GM12891 (cell line): Measurements from ENCODE around the gene MED12L.

Experiments used
- DNase-seq: peaks from one replicate; pipeline ENCODE4 v3.0.0; 2011; ENCODE audit warnings: low spot score; ENCODE audit not compliant: insufficient read length
- FAIRE-seq: peaks from 2 replicates; lab custom pipeline; 2011; peaks lifted over from hg19 to GRCh38; lab: Jason Lieb, UNC
- PAX5 ChIP-seq: IDR thresholded peaks from 2 replicates; pipeline ENCODE4 v1.6.1; 2011; ENCODE audit warnings: low read length, moderate library complexity, mild to moderate bottlenecking; ENCODE audit not compliant: insufficient read depth, severe bottlenecking
- POLR2A ChIP-seq: IDR thresholded peaks from 2 replicates; pipeline ENCODE4 v1.6.1; 2011; ENCODE audit warnings: low read depth, low read length, control low read depth
- POLR2AphosphoS5 ChIP-seq: IDR thresholded peaks from 2 replicates; pipeline ENCODE4 v1.6.1; 2011; ENCODE audit warnings: low read depth, low read length, control low read depth
- POU2F2 ChIP-seq: IDR thresholded peaks from 2 replicates; pipeline ENCODE4 v1.6.1; 2011; ENCODE audit warnings: low read depth, mild to moderate bottlenecking, control low read depth, low read length, moderate library complexity
- SPI1 ChIP-seq: IDR thresholded peaks from 2 replicates; pipeline ENCODE4 v1.6.1; 2011; ENCODE audit warnings: low read depth, low read length, control low read depth
- TAF1 ChIP-seq: IDR thresholded peaks from 2 replicates; pipeline ENCODE4 v1.6.1; 2011; ENCODE audit warnings: low read depth, low read length, control low read depth

Gene MED12L

DNA sequence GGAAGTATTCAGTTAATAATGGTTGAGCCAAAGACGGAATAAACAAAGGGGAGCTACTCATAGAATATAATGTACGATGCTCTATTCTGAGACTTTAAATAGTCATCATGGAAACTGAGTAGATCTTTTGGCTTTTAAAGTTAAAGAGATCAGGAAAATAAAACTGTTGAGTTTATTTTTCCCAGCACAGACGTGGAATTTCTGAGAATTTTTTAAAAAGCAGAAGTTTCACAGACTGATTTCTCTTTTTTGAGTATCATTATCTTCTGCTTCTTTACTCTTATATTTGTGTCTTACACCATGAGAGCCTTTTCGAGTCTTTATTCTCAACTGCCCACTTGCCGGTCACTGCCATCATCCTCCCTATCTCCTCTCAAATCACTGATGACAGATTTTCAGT is 179.7 kb downstream of the MED12L start:
- DNase-seq (no peak), FAIRE-seq (no peak)
- TF ChIP-seq PAX5 (no peak), POU2F2 (no peak), POLR2A (no peak), TAF1 (no peak), POLR2AphosphoS5 (no peak), SPI1 (no peak)

DNA sequence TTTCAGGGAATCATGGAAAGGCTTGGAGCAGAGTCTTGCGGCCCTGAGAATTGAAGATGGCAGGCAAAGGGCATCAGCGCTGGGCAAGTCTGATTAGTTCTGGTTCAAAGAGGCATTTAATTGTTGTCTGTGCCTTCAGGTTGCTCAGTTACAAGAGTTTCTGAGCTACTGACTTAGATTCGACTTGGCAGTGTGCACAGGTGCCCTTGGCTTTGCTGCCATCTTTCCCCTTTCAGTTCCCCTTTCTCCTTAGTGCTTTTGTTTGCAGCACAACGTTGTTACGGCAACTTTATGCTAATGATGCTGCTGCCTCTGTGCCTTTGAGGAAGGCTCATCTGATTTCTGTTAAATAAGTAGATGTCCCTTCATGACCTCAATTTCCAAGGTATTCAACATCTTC is 180.4 kb downstream of the MED12L start:
- TF ChIP-seq TAF1 = no peak
- peak; percentile 99 for TF ChIP-seq SPI1
- FAIRE-seq (peak; percentile 92), DNase-seq (peak; percentile 9)

DNA sequence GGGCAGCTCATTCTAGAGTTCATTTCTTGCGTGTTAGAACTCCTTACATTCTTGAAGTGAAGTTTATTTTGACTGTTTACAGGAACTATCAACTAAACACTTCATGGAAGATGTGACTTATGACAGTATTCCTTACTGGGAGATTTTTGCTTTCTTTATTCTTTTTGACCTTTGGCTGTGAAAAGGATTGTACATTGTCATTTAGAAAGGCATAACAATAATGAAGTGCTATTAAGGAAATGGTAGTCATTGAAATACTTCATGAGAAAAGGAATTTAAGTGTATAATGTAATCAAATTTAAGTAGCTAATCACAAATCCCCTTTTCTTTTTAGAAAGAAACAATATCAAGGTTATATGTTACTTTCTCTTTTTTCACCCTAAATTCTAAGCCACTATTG is 181.6 kb downstream of the MED12L start:
- DNase-seq (no peak), FAIRE-seq (no peak)
- TF ChIP-seq SPI1 = no peak
- TF ChIP-seq POLR2A = no peak
- TF ChIP-seq PAX5 = no peak
- TF ChIP-seq POU2F2 = no peak
- no peak for TF ChIP-seq POLR2AphosphoS5
- no peak for TF ChIP-seq TAF1

DNA sequence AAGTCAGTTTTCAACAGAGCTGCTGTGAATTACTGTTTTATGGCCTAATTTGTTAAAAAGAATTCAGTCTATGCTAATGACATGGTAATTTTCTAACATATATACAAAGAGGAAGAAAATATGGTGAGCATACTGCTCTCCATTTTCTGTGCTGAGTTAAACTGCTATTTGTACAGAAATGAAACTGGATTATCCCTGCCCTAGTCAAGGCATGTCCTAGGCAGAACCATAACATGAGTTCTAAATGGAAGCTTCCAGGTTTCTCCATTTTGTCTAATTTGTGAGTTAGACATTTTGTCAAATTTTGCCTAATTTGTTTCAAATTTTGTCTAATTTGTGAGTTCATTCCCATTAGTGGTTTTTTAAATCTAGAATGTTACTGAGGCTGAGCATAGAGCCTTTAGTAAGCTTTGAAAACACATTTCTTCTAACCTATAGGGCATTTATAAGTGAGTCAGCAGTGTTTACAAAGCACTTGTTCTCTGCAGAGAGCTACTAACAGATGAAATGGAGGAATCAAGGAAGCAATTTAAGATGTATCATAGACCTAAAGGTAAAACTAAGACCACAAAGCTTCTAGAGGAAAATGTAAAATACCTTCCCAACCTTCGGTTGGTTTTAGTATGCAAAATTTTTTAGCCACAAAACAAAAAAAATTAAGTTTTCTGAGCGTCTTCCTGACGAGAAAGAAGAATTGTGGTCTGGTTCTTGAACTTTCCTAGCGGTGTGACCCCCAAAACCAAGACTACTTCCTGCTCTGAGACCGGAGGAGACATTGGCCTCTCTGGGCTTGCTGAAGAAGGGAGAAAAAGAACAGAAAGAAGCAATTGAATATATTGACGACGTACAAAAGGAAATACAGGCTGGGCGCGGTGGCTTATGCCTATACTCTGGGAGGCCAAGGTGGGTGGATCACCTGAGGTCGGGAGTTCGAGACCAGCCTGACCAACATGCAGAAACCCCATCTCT is 183.1 kb downstream of the MED12L start:
- peak; percentile 65 for FAIRE-seq
- DNase-seq = no peak
- TF ChIP-seq TAF1 (no peak), SPI1 (no peak), POLR2A (no peak), PAX5 (no peak), POLR2AphosphoS5 (no peak), POU2F2 (no peak)

DNA sequence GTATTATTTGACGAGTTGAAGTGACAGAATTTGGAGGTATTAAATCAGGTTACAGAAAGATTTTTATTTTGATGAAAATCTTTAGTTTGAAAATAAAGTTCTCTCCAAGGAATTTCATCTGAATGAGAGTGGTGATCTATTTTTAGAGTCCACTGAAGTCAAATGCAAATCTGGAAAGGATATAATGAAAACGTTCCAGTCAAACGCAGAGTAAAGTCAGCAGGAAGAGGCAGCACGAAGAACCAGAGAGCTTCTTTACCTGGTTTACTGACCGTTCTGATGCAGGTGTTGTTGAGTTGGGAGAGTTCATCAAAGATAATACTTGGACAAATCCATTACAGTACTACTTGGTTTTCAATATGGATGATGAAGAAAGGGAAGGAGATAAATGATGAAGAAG is 184.2 kb downstream of the MED12L start:
- DNase-seq (no peak), FAIRE-seq (no peak)
- TF ChIP-seq POLR2AphosphoS5 = no peak
- no peak for TF ChIP-seq PAX5
- no peak for TF ChIP-seq POLR2A
- no peak for TF ChIP-seq TAF1
- TF ChIP-seq SPI1 = no peak
- TF ChIP-seq POU2F2 = no peak

DNA sequence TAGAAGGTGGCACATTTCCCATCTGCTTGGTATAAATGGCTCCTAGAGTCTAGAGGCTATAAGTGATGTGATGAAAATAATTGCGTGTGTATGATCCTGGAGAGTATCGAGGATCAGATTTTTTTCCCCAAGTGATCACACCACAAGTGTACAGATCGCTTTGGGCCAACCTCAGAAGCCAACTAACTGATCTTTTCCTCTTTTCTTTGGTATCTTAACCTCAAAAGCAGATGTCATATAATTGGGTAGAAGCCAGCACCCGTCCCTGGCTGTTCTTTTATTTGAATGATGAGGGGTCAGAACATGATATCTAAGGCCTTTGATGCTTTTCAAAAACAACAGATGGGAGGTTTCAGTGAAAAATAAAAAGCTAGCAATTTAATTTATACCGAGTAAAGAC is 189.6 kb downstream of the MED12L start:
- no peak for TF ChIP-seq SPI1
- TF ChIP-seq PAX5 = no peak
- FAIRE-seq (no peak), DNase-seq (no peak)

DNA sequence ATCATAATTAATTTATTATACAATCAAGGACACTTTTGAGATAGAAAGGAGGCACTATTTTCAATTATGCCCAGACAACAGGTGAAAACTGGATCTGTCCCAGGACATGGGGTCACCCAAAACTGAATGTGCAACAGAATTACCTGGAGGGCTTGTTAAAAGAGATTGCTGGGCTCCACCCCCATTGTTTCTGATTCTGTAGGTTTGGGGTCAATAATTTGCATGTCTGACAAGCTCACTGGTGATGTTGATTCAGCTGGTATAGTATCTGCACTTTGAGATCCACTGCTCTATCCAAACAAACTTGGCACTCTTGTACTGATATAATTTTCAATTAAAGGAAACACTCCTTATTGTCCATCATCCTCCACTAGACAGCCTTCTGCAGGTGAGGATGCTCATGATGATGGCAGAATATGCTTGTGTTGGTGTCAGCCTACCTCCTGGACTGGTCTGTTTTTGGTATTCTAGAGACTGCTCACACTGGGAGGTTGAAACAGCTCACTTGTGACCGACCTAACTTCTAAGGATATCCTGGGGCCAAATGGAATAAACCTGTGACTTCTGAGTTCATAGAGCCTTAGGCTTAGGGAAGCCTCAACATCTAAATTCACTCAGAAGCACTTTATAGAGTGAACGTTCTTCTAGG is 190.7 kb downstream of the MED12L start:
- no peak for TF ChIP-seq TAF1
- TF ChIP-seq SPI1 = no peak
- no peak for TF ChIP-seq POU2F2
- TF ChIP-seq POLR2A = no peak
- no peak for TF ChIP-seq PAX5
- TF ChIP-seq POLR2AphosphoS5 = no peak
- no peak for FAIRE-seq
- DNase-seq = no peak

DNA sequence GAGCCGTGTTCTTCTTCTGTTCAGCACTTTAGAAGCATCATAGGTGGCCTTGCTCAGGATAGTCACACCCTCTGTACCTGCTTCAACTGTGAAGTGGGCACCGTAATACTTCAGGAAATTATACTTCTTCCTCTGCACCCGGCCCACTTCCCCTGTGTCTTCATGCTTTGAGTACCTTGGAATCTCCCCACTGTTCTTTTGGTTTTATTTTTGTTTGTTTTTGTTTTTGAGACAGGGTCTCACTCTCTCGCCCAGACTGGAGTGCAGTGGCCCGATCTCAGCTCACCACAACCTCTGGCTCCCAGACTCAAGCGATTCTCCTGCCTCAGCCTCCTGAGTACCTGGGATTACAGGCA is 191.2 kb downstream of the MED12L start:
- FAIRE-seq = peak; percentile 82
- no peak for DNase-seq
- TF ChIP-seq SPI1 = peak; percentile 78
- TF ChIP-seq POLR2A = no peak

DNA sequence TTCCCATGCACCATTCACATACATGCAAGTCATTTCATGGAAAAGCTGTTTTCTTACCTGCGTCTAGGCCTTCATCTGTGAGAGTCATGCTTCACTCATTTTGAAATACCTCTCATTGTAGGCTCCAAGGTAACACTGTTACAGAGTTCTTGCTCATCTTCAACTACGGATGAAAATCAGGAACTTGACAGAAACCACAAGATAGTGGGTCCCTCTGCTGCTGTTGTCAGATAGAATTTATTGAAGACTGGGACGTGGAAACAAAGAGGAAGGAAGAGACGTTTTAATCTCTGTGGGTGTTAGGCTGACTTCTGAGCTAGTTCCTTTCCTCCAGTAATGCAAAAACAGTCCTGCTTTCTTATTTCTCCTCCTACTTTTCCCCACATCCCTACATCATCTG is 192.8 kb downstream of the MED12L start, which contains the start of gene P2RY14:
Gene P2RY14 (minus strand): TSS at position 313 of the 400 bp plus-strand sequence. CDS start 64,226 bp downstream, outside the sequence.
- peak; percentile 52 for FAIRE-seq
- TF ChIP-seq PAX5 = no peak
- TF ChIP-seq POLR2AphosphoS5 = no peak
- TF ChIP-seq POLR2A = no peak
- no peak for TF ChIP-seq SPI1
- TF ChIP-seq POU2F2 = no peak
- no peak for TF ChIP-seq TAF1
- DNase-seq = no peak

DNA sequence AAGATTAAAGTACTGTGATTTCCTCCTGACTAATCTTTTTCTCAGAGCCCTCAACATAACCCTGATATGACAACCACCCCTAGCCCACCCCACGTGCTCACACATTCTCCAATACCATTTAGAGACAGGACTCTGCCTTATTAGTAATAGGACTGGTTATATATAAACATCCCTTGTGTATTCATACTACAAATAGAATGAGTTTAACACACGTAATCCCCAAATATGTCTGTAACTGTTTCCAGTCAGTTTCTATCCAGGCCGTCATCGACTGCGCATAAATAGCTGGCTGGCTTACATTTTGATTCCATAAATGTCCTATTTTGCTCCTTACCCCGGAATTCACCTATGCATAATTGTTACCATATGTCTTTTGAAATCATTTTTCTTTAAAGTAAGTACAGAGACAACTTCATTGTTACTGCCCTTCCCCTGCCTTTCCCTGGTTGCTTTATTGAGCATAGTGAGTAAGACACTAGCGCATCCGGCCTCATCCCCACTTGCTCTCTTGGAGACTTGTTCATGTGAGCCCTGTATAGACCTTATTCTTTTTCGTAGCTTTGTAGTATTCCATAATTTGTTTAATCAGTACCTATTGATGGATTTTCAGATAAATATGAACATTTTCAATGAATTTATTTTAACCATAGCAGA is 196.3 kb downstream of the MED12L start:
- TF ChIP-seq PAX5 (no peak), POLR2AphosphoS5 (no peak), SPI1 (no peak), POU2F2 (no peak), TAF1 (no peak), POLR2A (no peak)
- FAIRE-seq (no peak), DNase-seq (no peak)
